Kidney (tissue), 14 donors: Measurements from ENCODE around the gene PPT1. TPM values are rescaled to one million over a fixed set of nuclear protein-coding genes. Genes with fewer than 3 reads are reported as not detected.

Experiments used
- DNase-seq, 5 donors: peaks; one replicate each; pipeline ENCODE4 v3.0.0-alpha.2; 2013 to 2020
- FAIRE-seq: peaks from 2 replicates; lab custom pipeline; 2012; peaks lifted over from hg19 to GRCh38; lab: Jason Lieb, UNC
- H3K27ac ChIP-seq, 2 donors: one replicate each; pipeline ENCODE4 v1.7.0; 2013; ENCODE audit warnings: low read depth in 2 of 2, low read length in 2 of 2, inconsistent platforms in 1 of 2
- H3K27me3 ChIP-seq: one replicate; pipeline ENCODE4 v1.7.1; 2013; ENCODE audit warnings: low read length, inconsistent platforms; ENCODE audit not compliant: control insufficient read depth, insufficient read depth
- H3K36me3 ChIP-seq, 3 donors: one replicate each; pipeline versions ENCODE4 v1.7.0 to v1.7.1; 2013; ENCODE audit warnings: low read length in 3 of 3, control low read depth in 1 of 3, inconsistent platforms in 1 of 3; ENCODE audit not compliant: insufficient read depth in 3 of 3, control insufficient read depth in 2 of 3
- H3K4me1 ChIP-seq, 3 donors: one replicate each; pipeline versions ENCODE4 v1.7.0 to v1.7.1; 2013; ENCODE audit warnings: low read length in 3 of 3, inconsistent platforms in 1 of 3, low read depth in 1 of 3; ENCODE audit not compliant: control insufficient read depth in 2 of 3, insufficient read depth in 2 of 3
- H3K4me3 ChIP-seq, 3 donors: one replicate each; pipeline versions ENCODE4 v1.7.0 to v1.8.1; 2013; ENCODE audit warnings: low read length in 3 of 3, control low read depth in 1 of 3, inconsistent platforms in 1 of 3
- H3K9ac ChIP-seq, 3 donors: one replicate each; pipeline versions ENCODE4 v1.7.0 to v1.7.1; 2013; ENCODE audit warnings: low read length in 3 of 3, control low read depth in 1 of 3, inconsistent platforms in 1 of 3
- H3K9me3 ChIP-seq, 3 donors: one replicate each; pipeline versions ENCODE4 v1.7.0 to v1.7.1; 2013; ENCODE audit warnings: low read length in 3 of 3, control low read depth in 1 of 3, inconsistent platforms in 1 of 3; ENCODE audit not compliant: control insufficient read depth in 2 of 3, insufficient read depth in 1 of 3
- CTCF ChIP-seq: IDR thresholded peaks from 3 replicates; pipeline ENCODE4 v1.5.1; 2012; ENCODE audit warnings: mild to moderate bottlenecking, moderate library complexity, borderline replicate concordance; ENCODE audit not compliant: insufficient read depth; ENCODE audit errors: extremely low read depth
- intact Hi-C: fragments of 100-400 bp; cut with DNase I; formaldehyde crosslinking; loops from one replicate; pipeline ENCODE4 v1.11.1; 2022
- polyA plus RNA-seq: library from polyadenylated mRNA; stranded (reverse); fragments of 350-450 nt; fragmentation: Illumina TruSeq; extraction: RNeasy Lipid Tissue Mini Kit (QIAGEN cat#74804); gene quantifications from one replicate; pipeline ENCODE4 v1.2.3, GENCODE V29; 2014; ENCODE audit warnings: low read depth, low replicate concordance; ENCODE audit not compliant: insufficient read depth
- total RNA-seq: library from RNA; stranded (reverse); fragmentation: NEBNext Ultra II Directional; extraction: Animal tissue kit (Norgen Biotek cat#: 25700); gene quantifications from one replicate; pipeline ENCODE4 v1.2.1, GENCODE V29; 2021
- donor health status: control.
- donor health status: control.
- donor health status: control.
- donor health status: control.
- donor health status: control.
- donor health status: DM: yes; HTN: yes; CAD: no.
- donor health status: Normal renal cell carcinoma (clear cell type).

Gene PPT1
- total and polyA plus RNA-seq, 2 donors from 2014 or later, result 95.5 to 110 TPM

- FAIRE-seq (no peak), DNase-seq (no peak)
- intact Hi-C loops, result loop anchor here (10.0 kb wide), 1 partner anchor 202 kb away; no protein-coding TSS in a partner anchor
Measured at GRCh38 chr1:40133312-40133665, 36.2 kb upstream of the PPT1 start.

DNA sequence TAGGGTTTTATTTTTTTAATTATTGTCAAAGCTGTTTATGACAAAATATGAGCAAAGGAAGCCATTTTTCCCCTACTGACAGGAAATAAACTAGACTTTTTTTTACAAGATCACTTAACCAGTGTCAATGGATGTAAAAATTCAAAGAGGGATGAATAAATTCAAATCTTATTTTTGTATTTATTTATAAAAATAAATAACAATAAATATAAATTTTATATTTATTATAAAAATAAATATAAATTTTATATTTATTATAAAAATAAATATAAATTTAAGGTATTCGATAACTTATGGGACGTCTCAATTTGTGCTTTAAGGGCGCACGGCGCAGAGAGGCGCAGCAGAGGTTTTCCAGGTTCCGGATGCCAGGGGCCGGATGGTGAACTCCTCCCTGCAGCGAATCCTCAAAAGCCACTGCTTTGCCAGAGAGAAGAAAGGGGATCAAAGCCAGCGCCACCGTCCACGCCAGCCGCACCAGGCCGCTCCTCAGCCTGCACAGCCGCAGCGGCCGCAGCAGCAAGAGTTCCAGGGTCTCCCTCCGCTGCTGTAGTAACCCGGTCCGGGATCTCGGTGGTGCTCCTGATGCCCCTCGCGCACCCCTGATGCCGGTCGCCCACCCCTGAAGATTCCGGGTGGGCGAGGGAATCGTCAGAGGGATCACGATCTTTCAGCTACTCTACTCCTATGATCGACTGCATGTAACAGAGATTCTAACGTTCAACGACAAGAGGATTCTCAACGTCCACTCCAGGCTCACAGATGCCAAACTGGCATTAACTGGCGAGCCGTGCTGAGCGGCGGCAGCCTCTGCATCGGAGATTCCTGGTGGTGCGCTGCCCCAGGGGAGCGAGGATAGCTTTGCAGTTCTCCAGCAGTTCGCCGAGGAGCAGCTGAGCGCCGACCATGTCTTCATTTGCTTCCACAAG lies 35.6 kb upstream of the PPT1 start:
- intact Hi-C loops, result loop anchor here (10.0 kb wide), 1 partner anchor 202 kb away; no protein-coding TSS in a partner anchor
- no peak for TF ChIP-seq CTCF
- no peak overlapping the region for H3K27ac ChIP-seq
- peak overlapping the region in 1 of 3 donors; percentile 34 for H3K9ac ChIP-seq
- peak overlapping the region in 2 of 3 donors; percentile 33 to 47 for H3K4me3 ChIP-seq
- FAIRE-seq (peak; percentile 86), DNase-seq (peak in 4 of 5 donors; percentile 47 to 61 (median 52))
- H3K9me3 ChIP-seq, result no peaks in the 10 kb centered on the region
- peaks cover 2% of the 10 kb centered on the region for H3K27me3 ChIP-seq
- H3K36me3 ChIP-seq, result no peaks in the 10 kb centered on the region
- H3K4me1 ChIP-seq, result no peaks in the 10 kb centered on the region

More at GRCh38 chr1:40133312-40133665, 36.2 kb upstream of the PPT1 start:
- no peak for TF ChIP-seq CTCF
- no peaks in the 10 kb centered on the region for H3K9me3 ChIP-seq
- no peaks in the 10 kb centered on the region for H3K36me3 ChIP-seq
- H3K4me1 ChIP-seq, result no peaks in the 10 kb centered on the region
- H3K27ac ChIP-seq, result no peak overlapping the region
- no peak overlapping the region for H3K4me3 ChIP-seq
- H3K9ac ChIP-seq, result no peak overlapping the region
- H3K27me3 ChIP-seq, result peaks cover 2% of the 10 kb centered on the region

- Histone ChIP-seq H3K36me3 (no peaks in the 10 kb centered on the region), H3K9me3 (no peaks in the 10 kb centered on the region), H3K27me3 (peaks cover 2% of the 10 kb centered on the region), H3K4me1 (no peaks in the 10 kb centered on the region), H3K4me3 (no peak overlapping the region), H3K9ac (no peak overlapping the region), H3K27ac (no peak overlapping the region)
- TF ChIP-seq CTCF, result no peak
- DNase-seq (no peak), FAIRE-seq (no peak)
- intact Hi-C loops, result loop anchor here (10.0 kb wide), 1 partner anchor 204 kb away; no protein-coding TSS in a partner anchor
Measured at GRCh38 chr1:40130892-40131291, 33.8 kb upstream of the PPT1 start.
